Astrocyte of the cerebellum (primary cell): Measurements from ENCODE around the gene LENG9.

Source experiments
- DNase-seq: peaks from one replicate; pipeline ENCODE4 v3.0.0-alpha.2; 2011; ENCODE audit warnings: low read depth
- H3K4me3 ChIP-seq: 2 replicates; pipeline ENCODE4 v1.5.1; 2011; ENCODE audit warnings: mild to moderate bottlenecking, low read depth, low read length, moderate library complexity
- in situ Hi-C: cut with HindIII; loops from 2 replicates; pipeline ENCODE4 v1.10.0; 2017; ENCODE audit warnings: low sequenced_read_pairs
- TF ChIP-seq, protein P1 (sequence below): IDR thresholded peaks from 2 replicates; pipeline ENCODE4 v1.5.1; 2012; ENCODE audit warnings: low read length, low read depth, moderate library complexity, mild to moderate bottlenecking; ENCODE audit errors: missing control alignments

Gene LENG9

DNA sequence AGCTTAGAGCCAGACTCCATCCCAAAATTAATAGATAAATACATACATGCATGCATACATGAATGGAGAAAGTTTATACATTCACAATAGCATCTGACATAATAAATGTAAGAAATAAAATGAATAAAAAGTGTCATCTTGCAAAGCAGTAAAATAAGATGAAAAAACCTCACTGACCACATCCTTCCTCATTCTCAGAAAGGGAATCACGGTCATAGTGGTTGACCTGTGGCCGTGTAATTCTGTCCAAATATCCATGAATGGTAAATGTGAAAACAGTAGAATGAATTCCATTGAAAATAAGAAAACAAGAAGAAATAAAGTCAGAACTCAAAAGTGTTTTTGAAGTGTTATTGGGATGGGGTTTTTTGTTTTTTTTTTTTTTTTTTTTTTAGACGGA, 19.3 kb upstream of the LENG9 start:
- DNase-seq = no peak
- H3K4me3 ChIP-seq = no peak overlapping the region
- in situ Hi-C loops = no loop called here
- TF ChIP-seq, protein P1, sequence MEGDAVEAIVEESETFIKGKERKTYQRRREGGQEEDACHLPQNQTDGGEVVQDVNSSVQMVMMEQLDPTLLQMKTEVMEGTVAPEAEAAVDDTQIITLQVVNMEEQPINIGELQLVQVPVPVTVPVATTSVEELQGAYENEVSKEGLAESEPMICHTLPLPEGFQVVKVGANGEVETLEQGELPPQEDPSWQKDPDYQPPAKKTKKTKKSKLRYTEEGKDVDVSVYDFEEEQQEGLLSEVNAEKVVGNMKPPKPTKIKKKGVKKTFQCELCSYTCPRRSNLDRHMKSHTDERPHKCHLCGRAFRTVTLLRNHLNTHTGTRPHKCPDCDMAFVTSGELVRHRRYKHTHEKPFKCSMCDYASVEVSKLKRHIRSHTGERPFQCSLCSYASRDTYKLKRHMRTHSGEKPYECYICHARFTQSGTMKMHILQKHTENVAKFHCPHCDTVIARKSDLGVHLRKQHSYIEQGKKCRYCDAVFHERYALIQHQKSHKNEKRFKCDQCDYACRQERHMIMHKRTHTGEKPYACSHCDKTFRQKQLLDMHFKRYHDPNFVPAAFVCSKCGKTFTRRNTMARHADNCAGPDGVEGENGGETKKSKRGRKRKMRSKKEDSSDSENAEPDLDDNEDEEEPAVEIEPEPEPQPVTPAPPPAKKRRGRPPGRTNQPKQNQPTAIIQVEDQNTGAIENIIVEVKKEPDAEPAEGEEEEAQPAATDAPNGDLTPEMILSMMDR = no peak

DNA sequence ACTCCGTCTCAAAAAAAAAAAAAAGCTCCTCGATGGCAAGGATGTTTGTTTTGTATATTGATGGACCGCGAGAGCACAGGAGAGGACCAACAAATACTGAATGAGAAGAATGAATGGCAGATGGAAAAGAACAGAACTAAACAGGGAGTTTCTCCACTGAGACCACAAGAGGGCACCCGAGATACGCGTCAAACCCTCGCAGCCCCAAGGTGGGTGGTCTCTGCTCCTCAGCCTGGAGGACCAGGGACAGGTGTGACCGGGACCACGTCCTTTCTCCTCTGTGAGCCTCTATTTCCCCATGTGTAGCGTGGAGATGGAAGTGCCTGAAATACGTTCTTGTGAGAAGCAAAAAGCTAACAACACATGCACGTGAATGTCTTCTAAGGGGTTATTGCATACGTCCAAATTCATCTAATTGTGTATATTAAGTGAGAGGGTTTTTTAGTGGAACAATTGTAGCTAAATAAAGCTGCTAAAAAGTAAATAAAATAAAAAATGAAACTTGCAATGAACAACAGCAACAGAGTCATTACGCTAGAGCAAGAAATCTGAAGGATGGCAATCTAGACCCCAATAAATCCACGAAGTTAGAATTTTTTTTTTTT, 17.9 kb upstream of the LENG9 start:
- H3K4me3 ChIP-seq = no peak overlapping the region
- TF ChIP-seq, protein P1 = peak; percentile 78
- DNase-seq = no peak
- in situ Hi-C loops = no loop called here

DNA sequence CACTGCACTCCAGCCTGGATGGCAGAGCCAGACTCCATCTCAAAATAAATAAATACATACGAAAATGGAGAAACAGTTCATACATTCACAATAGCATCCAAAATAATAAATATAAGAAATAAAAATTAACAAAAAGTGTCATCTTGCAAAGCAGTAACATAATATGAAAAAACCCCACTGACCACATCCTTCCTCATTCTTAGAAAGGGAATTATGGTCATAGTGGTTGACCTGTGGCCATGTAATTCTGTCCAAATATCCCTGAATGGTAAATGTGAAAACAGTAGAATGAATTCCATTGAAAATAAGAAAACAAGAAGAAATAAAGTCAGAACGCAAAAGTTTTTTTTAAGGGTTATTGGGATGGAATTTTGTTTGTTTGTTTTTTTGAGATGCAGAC, 16.5 kb upstream of the LENG9 start:
- DNase-seq = no peak
- in situ Hi-C loops = no loop called here
- TF ChIP-seq, protein P1 = no peak

DNA sequence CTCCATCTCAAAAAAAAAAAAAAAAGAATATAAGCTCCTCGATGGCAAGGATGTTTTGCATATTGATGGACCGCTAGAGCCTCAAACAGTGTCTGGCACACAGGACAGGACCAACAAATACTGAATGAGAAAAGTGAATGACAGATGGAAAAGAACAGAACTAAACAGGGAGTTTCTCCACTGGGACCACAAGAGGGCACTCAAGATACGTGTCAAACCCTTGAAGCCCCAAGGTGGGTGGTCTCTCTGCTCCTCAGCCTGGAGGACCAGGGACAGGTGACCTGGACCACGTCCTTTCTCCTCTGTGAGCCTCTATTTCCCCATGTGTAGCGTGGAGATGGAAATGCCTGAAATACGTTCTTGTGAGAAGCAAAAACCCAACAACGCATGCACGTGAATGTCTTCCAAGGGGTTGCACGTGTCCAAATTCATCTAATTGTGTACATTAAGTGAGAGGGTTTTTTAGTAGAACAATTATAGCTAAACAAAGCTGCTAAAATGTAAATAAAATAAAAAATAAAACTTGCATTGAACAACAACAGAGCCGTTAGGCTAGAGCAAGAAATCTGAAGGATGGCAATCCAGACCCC, 15.2 kb upstream of the LENG9 start:
- peak; percentile 23 for DNase-seq
- TF ChIP-seq, protein P1 = peak; percentile 70
- in situ Hi-C loops = no loop called here
- no peak overlapping the region for H3K4me3 ChIP-seq

More for the DNA sequence above, 16.5 kb upstream of the LENG9 start:
- H3K4me3 ChIP-seq = no peak overlapping the region

DNA sequence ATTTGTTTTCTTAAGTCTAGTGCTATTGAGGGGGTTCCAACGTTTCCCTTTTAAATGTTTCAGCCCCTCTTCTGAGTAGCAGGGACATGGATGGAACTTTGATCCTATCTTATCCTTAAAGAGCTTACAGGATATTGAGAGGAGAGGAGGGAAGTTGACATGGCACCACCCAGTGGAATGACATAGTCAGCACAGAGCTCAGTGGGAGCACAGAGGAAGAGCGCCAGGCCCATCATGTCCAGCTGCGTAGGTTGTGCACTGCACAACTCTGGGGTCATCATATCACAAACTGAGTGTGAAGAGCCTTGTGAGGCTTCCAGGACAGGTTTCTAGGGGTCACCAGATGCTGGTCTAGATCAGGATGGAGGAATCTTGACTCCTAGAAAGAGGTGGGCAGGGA, 14.1 kb upstream of the LENG9 start:
- no peak overlapping the region for H3K4me3 ChIP-seq
- TF ChIP-seq, protein P1 = no peak
- no peak for DNase-seq
- in situ Hi-C loops = no loop called here

DNA sequence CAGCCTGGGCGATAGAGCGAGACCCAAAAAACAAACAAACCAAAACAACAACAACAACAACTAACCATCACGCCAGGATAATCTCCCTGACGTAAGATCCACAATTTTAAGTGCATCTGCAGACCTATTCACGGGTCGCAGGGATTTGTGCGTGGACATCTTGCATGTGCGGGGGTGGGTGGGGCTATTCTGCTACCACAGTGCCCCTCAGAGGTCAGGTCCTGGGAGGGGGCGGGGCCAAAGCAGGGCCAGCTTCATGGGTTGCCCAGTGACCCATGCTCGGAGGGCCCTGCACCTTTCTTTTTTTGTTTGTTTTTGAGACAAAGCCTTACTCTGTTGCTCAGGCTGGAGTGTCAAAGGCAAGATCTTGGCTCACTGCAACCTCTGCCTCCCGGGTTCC, 12.1 kb upstream of the LENG9 start:
- in situ Hi-C loops = no loop called here
- no peak overlapping the region for H3K4me3 ChIP-seq
- DNase-seq = no peak
- TF ChIP-seq, protein P1 = no peak
